H1 (cell line): Measurements from ENCODE around the gene CFAP61. TPM values are rescaled to one million over a fixed set of nuclear protein-coding genes. Genes with fewer than 3 reads are reported as not detected.

ENCODE experiments used
- CTCF ChIA-PET: fragments of 300-600 bp; sonication (Branson Sonifier 250); formaldehyde crosslinking; loops from one replicate; lab custom pipeline; 2021; ENCODE audit not compliant: partially characterized antibody; lab: Charles Lee
- POLR2A ChIA-PET: fragments of 300-600 bp; sonication (Branson Sonifier 250); formaldehyde crosslinking; loops from one replicate; lab custom pipeline; 2021; ENCODE audit warnings: inconsistent platforms; ENCODE audit not compliant: partially characterized antibody; lab: Charles Lee
- DNase-seq, 2 experiments: peaks; one replicate each; pipeline versions ENCODE4 v3.0.0 to v3.0.0-alpha.2; 2010 to 2022; ENCODE audit warnings: low spot score in 2 of 2, low read depth in 1 of 2, mixed read lengths in 1 of 2
- FAIRE-seq: peaks from 2 replicates; lab custom pipeline; 2011; peaks lifted over from hg19 to GRCh38; lab: Jason Lieb, UNC
- H2AFZ ChIP-seq: 2 replicates; pipeline ENCODE4 v1.8.1; 2012; ENCODE audit warnings: low read length, inconsistent platforms
- H2AK5ac ChIP-seq: 2 replicates; pipeline ENCODE4 v1.6.1; 2013; ENCODE audit warnings: low read depth, low read length
- H2BK120ac ChIP-seq: replicated peaks from 2 replicates; pipeline ENCODE3; 2013; ENCODE audit warnings: low read depth, low read length, inconsistent platforms
- H2BK12ac ChIP-seq: 2 replicates; pipeline ENCODE4 v1.6.1; 2013; ENCODE audit warnings: low read depth, low read length
- H2BK15ac ChIP-seq: 2 replicates; pipeline ENCODE4 v1.6.1; 2013; ENCODE audit warnings: low read length
- H2BK20ac ChIP-seq: 2 replicates; pipeline ENCODE4 v1.6.1; 2013; ENCODE audit warnings: low read length
- H2BK5ac ChIP-seq: 2 replicates; pipeline ENCODE4 v1.6.1; 2013; ENCODE audit warnings: low read depth, low read length
- H3K14ac ChIP-seq: 2 replicates; pipeline ENCODE4 v1.6.1; 2013; ENCODE audit warnings: inconsistent platforms; ENCODE audit not compliant: insufficient read length
- H3K18ac ChIP-seq: 2 replicates; pipeline ENCODE4 v1.6.1; 2013; ENCODE audit warnings: low read length; ENCODE audit errors: extremely low read depth
- H3K23ac ChIP-seq: 2 replicates; pipeline ENCODE4 v1.6.1; 2013; ENCODE audit warnings: inconsistent platforms; ENCODE audit not compliant: insufficient read length
- H3K23me2 ChIP-seq: 2 replicates; pipeline ENCODE4 v1.6.1; 2013; ENCODE audit warnings: low read depth, low read length
- H3K27ac ChIP-seq: 2 replicates; pipeline ENCODE4 v1.6.1; 2011; ENCODE audit warnings: low read depth, low read length, inconsistent platforms
- H3K27me3 ChIP-seq, 4 experiments: replicated peaks in 1 of 4; 1 replicate in 1 of 4; 2 replicates in 3 of 4; pipeline versions ENCODE4 v1.6.1 to v1.8.1; 2011 to 2013; ENCODE audit warnings: low read length in 3 of 4, mild to moderate bottlenecking in 3 of 4, inconsistent platforms in 2 of 4, mixed read lengths in 2 of 4, moderate library complexity in 1 of 4; ENCODE audit not compliant: control insufficient read depth in 3 of 4, insufficient read depth in 3 of 4; ENCODE audit errors: extremely low read depth in 1 of 4
- H3K36me3 ChIP-seq, 4 experiments: 2 replicates each; pipeline versions ENCODE4 v1.6.1 to v1.8.1; 2011 to 2013; ENCODE audit warnings: mild to moderate bottlenecking in 4 of 4, low read length in 3 of 4, moderate library complexity in 2 of 4, control low read depth in 1 of 4, inconsistent platforms in 1 of 4; ENCODE audit not compliant: insufficient read depth in 4 of 4, control insufficient read depth in 2 of 4
- H3K4ac ChIP-seq: replicated peaks from 2 replicates; pipeline ENCODE3; 2013; ENCODE audit warnings: low read length, low read depth, mixed read lengths, inconsistent platforms; ENCODE audit not compliant: insufficient read length
- H3K4me1 ChIP-seq, 4 experiments: replicated peaks in 1 of 4; 1 replicate in 1 of 4; 2 replicates in 3 of 4; pipeline versions ENCODE4 v1.6.1 to v1.8.1; 2011 to 2013; ENCODE audit warnings: low read length in 3 of 4, inconsistent platforms in 2 of 4, mixed read lengths in 1 of 4; ENCODE audit not compliant: insufficient read depth in 4 of 4, control insufficient read depth in 3 of 4
- H3K4me2 ChIP-seq, 2 experiments: 2 replicates each; pipeline versions ENCODE4 v1.6.1 to v1.8.1; 2011 to 2013; ENCODE audit warnings: low read depth in 2 of 2, low read length in 2 of 2, control low read depth in 1 of 2, inconsistent platforms in 1 of 2, mild to moderate bottlenecking in 1 of 2; ENCODE audit not compliant: insufficient read depth in 1 of 2
- H3K4me3 ChIP-seq, 4 experiments: fragments of 200-600, 300-600 bp in 1 of 4; sonication (generic), shearing (Covaris generic), sonication (Bioruptor Twin) in 1 of 4; 2 replicates each; pipeline versions ENCODE4 v1.5.1 to v1.8.1; 2011 to 2016; ENCODE audit warnings: low read length in 4 of 4, low read depth in 3 of 4, control low read depth in 2 of 4, inconsistent platforms in 2 of 4, mild to moderate bottlenecking in 2 of 4, mixed read lengths in 1 of 4, moderate library complexity in 1 of 4; ENCODE audit not compliant: insufficient read depth in 2 of 4; ENCODE audit errors: extremely low read depth in 1 of 4
- H3K56ac ChIP-seq: replicated peaks from 2 replicates; pipeline ENCODE3; 2013; ENCODE audit warnings: low read depth, mild to moderate bottlenecking, mixed read lengths, low read length, inconsistent platforms; ENCODE audit not compliant: insufficient read length
- H3K79me1 ChIP-seq: 2 replicates; pipeline ENCODE4 v1.6.1; 2013; ENCODE audit warnings: low read depth, low read length, control low read depth
- H3K79me2 ChIP-seq, 2 experiments: 2 replicates each; pipeline versions ENCODE4 v1.6.1 to v1.8.1; 2012 to 2013; ENCODE audit warnings: low read length in 2 of 2, mild to moderate bottlenecking in 2 of 2, inconsistent platforms in 1 of 2; ENCODE audit not compliant: insufficient read depth in 2 of 2, control insufficient read depth in 1 of 2
- H3K9ac ChIP-seq, 4 experiments: replicated peaks in 1 of 4; 1 replicate in 1 of 4; 2 replicates in 3 of 4; pipeline versions ENCODE4 v1.6.1 to v1.8.1; 2011 to 2013; ENCODE audit warnings: low read depth in 3 of 4, low read length in 3 of 4, control low read depth in 2 of 4, mild to moderate bottlenecking in 2 of 4, moderate library complexity in 2 of 4, inconsistent platforms in 1 of 4; ENCODE audit errors: extremely low read depth in 1 of 4
- H3K9me3 ChIP-seq, 2 experiments: 2 replicates each; pipeline versions ENCODE4 v1.6.1 to v1.8.1; 2012 to 2013; ENCODE audit warnings: mild to moderate bottlenecking in 2 of 2, moderate library complexity in 2 of 2, control low read depth in 1 of 2, inconsistent platforms in 1 of 2, low read depth in 1 of 2, low read length in 1 of 2, mixed read lengths in 1 of 2; ENCODE audit not compliant: insufficient read depth in 2 of 2
- H4K20me1 ChIP-seq, 2 experiments: replicated peaks in 1 of 2; 2 replicates each; pipeline versions ENCODE3 to v1.8.1; 2011 to 2013; ENCODE audit warnings: inconsistent platforms in 2 of 2, low read length in 2 of 2, mild to moderate bottlenecking in 1 of 2; ENCODE audit not compliant: insufficient read depth in 2 of 2, control insufficient read depth in 1 of 2
- H4K5ac ChIP-seq: 2 replicates; pipeline ENCODE4 v1.6.1; 2013; ENCODE audit warnings: low read length, low read depth, mixed read lengths, inconsistent platforms; ENCODE audit not compliant: insufficient read length
- H4K8ac ChIP-seq: 2 replicates; pipeline ENCODE4 v1.8.0; 2013; ENCODE audit warnings: mild to moderate bottlenecking, moderate library complexity, low read length, inconsistent platforms; ENCODE audit not compliant: insufficient read depth; ENCODE audit errors: extremely low read depth
- H4K91ac ChIP-seq: replicated peaks from 2 replicates; pipeline ENCODE3; 2013; ENCODE audit warnings: low read length, mixed read lengths, inconsistent platforms; ENCODE audit not compliant: insufficient read length
- BCL11A ChIP-seq, 2 experiments: IDR thresholded peaks; one replicate each; pipeline ENCODE4 v1.6.1; 2011; ENCODE audit warnings: low read depth in 2 of 2, low read length in 2 of 2, mild to moderate bottlenecking in 2 of 2
- CBX8 ChIP-seq: fragments of 300-800, 300-1000 bp; sonication (generic); IDR thresholded peaks from 2 replicates; pipeline ENCODE4 v1.7.1; 2016; ENCODE audit warnings: low read depth, low read length, borderline replicate concordance
- EGR1 ChIP-seq: IDR thresholded peaks from 2 replicates; pipeline ENCODE4 v1.6.1; 2011; ENCODE audit warnings: low read depth, low read length, borderline replicate concordance
- EP300 ChIP-seq, 2 experiments: IDR thresholded peaks; 1 replicate in 1 of 2; 2 replicates in 1 of 2; pipeline ENCODE4 v1.6.1; 2011 to 2012; ENCODE audit warnings: low read depth in 2 of 2, low read length in 2 of 2, mild to moderate bottlenecking in 2 of 2, borderline replicate concordance in 1 of 2, inconsistent platforms in 1 of 2, moderate library complexity in 1 of 2
- MAX ChIP-seq: IDR thresholded peaks from 2 replicates; pipeline ENCODE4 v1.6.1; 2012; ENCODE audit warnings: inconsistent platforms
- NANOG ChIP-seq: IDR thresholded peaks from 2 replicates; pipeline ENCODE4 v1.6.1; 2011; ENCODE audit warnings: low read length, low read depth, mild to moderate bottlenecking, inconsistent platforms; ENCODE audit not compliant: insufficient read depth, poor library complexity, severe bottlenecking
- TCF12 ChIP-seq: IDR thresholded peaks from 2 replicates; pipeline ENCODE4 v1.6.1; 2011; ENCODE audit warnings: low read depth, mild to moderate bottlenecking, low read length
- WGBS, 2 experiments: shearing (Covaris generic) in 1 of 2; methylation state at CpG; one replicate each; pipeline versions ENCODE4 v1.1.6 to v1.1.7; 2013 to 2015; ENCODE audit warnings: low lambda C conversion rate in 2 of 2, mixed read lengths in 2 of 2, inconsistent platforms in 1 of 2, low coverage in 1 of 2, missing lambda C conversion rate in 1 of 2; ENCODE audit not compliant: insufficient replicate concordance in 2 of 2, insufficient coverage in 1 of 2, insufficient read length in 1 of 2; ENCODE audit errors: extremely low coverage in 1 of 2, missing lambda C conversion rate in 1 of 2; 5-methylcytosine and 5-hydroxymethylcytosine counted together
- polyA plus RNA-seq, 7 experiments: library from polyadenylated mRNA; depleted of rRNA in 3 of 7; stranded (reverse) in 5 of 7; unstranded in 2 of 7; fragments of >200 nt in 5 of 7; fragments of 200-250 nt in 2 of 7; gene quantifications; 1 replicate in 5 of 7; 2 replicates in 1 of 7; 4 replicates in 1 of 7; pipeline versions ENCODE4 v1.2.1 to v1.2.3, GENCODE V29; 2011 to 2013; ENCODE audit warnings: missing spikeins in 2 of 7, mixed read lengths in 2 of 7
- total RNA-seq: library from RNA; stranded (reverse); fragmentation: NEBNext Ultra II Directional; extraction: Animal tissue kit (Norgen Biotek cat#: 25700); gene quantifications from 2 replicates; pipeline ENCODE4 v1.2.1, GENCODE V29; 2021

Gene CFAP61
- total and polyA plus RNA-seq, 2 of the 8 experiments (the other 6 are each of a cell fraction or from before 2014, with no cell fraction given): 0.29 to 0.61 TPM

GRCh38 chr20:20195021-20195705, 142.8 kb downstream of the CFAP61 start:
- H3K23ac ChIP-seq: no peak overlapping the region
- H3K56ac ChIP-seq: no peak overlapping the region
- POLR2A ChIA-PET: interaction anchor here (1.3 kb wide), 1 partner anchor 266 kb away, joined by 3 read pairs; no protein-coding TSS in a partner anchor
- 87% methylated on average over 6 of the region's 6 CpGs; no CpG with 5 or more reads in 1 of the 2 experiments for WGBS, 2 experiments
- no peak overlapping the region for H2BK20ac ChIP-seq
- DNase-seq (no peak), FAIRE-seq (no peak)
- no peak for TF ChIP-seq MAX
- TF ChIP-seq EP300 (IDR thresholded peaks at IDR 0.05; ENCODE audit: borderline replicate concordance in 1 of 2, low read depth in 2 of 2, low read length in 2 of 2): no peak
- TF ChIP-seq EGR1: no peak
- no peak for TF ChIP-seq CBX8
- TF ChIP-seq NANOG: no peak
- no peak for TF ChIP-seq BCL11A (IDR thresholded peaks at IDR 0.05; ENCODE audit: low read depth in 2 of 2, low read length in 2 of 2)
- TF ChIP-seq TCF12: no peak
- no peak overlapping the region for H2BK120ac ChIP-seq
- no peaks in the 10 kb centered on the region for H3K23me2 ChIP-seq
- H4K20me1 ChIP-seq: no peaks in the 10 kb centered on the region
- H2AFZ ChIP-seq: peak overlapping the region; percentile 60; the same call in 1 of the 2 replicates
- no peak overlapping the region for H3K9ac ChIP-seq
- H2BK12ac ChIP-seq: no peak overlapping the region
- no peak overlapping the region for H2BK15ac ChIP-seq
- no peak overlapping the region for H3K4me3 ChIP-seq
- no peak overlapping the region for H4K5ac ChIP-seq
- no peaks in the 10 kb centered on the region for H3K79me2 ChIP-seq
- no peak overlapping the region for H3K14ac ChIP-seq
- H3K79me1 ChIP-seq: no peaks in the 10 kb centered on the region
- CTCF ChIA-PET: interaction anchor here (0.9 to 1.3 kb wide), 3 partner anchors 11 to 45 kb away, joined by 3 read pairs; no protein-coding TSS in a partner anchor
- H3K4me1 ChIP-seq: peaks cover 0 to 5% (median 1%) of the 10 kb centered on the region in 4 experiments; a peak in 5 of 7 replicates
- H2BK5ac ChIP-seq: no peak overlapping the region
- H3K18ac ChIP-seq: no peak overlapping the region
- H4K91ac ChIP-seq: no peak overlapping the region
- no peaks in the 10 kb centered on the region for H3K36me3 ChIP-seq
- no peaks in the 10 kb centered on the region for H3K9me3 ChIP-seq
- H3K4me2 ChIP-seq: no peak overlapping the region
- H2AK5ac ChIP-seq: no peak overlapping the region
- H3K27ac ChIP-seq: no peak overlapping the region
- no peak overlapping the region for H3K4ac ChIP-seq
- no peaks in the 10 kb centered on the region for H3K27me3 ChIP-seq
- H4K8ac ChIP-seq: no peak overlapping the region
